HEK293T (cell line): ENCODE results near the gene MRPL27.

ENCODE experiments used
- CTCF ChIA-PET: fragments of 350-600 bp; formaldehyde crosslinking; extraction: SDS; loops from one replicate; lab custom pipeline; 2021; ENCODE audit warnings: antibody characterized with exemption, inconsistent platforms; lab: Yijun Ruan, JAX
- POLR2A ChIA-PET: fragments of 350-600 bp; formaldehyde crosslinking; extraction: SDS; loops from one replicate; lab custom pipeline; 2020; ENCODE audit warnings: antibody characterized with exemption, inconsistent platforms; lab: Yijun Ruan, JAX
- DNase-seq: peaks from one replicate; pipeline ENCODE4 v3.0.0; 2012; ENCODE audit warnings: mixed read lengths; ENCODE audit errors: extremely low spot score
- ARNT ChIP-seq: fragments of 450-650 bp; IDR thresholded peaks from 2 replicates; pipeline ENCODE4 v1.6.1; 2017; ENCODE audit warnings: mild to moderate bottlenecking
- BHLHE40 ChIP-seq: fragments of 450-650 bp; IDR thresholded peaks from 2 replicates; pipeline ENCODE4 v1.6.1; 2016; ENCODE audit warnings: mild to moderate bottlenecking, moderate library complexity, borderline replicate concordance
- CTBP1 ChIP-seq: fragments of 450-650 bp; IDR thresholded peaks from 2 replicates; pipeline ENCODE4 v1.6.1; 2016; ENCODE audit warnings: borderline replicate concordance
- ELF4 ChIP-seq: fragments of 450-650 bp; IDR thresholded peaks from 2 replicates; pipeline ENCODE4 v1.6.1; 2017; ENCODE audit warnings: antibody characterized with exemption
- FOXA1 ChIP-seq: fragments of 450-650 bp; IDR thresholded peaks from 2 replicates; pipeline ENCODE4 v1.6.1; 2016; ENCODE audit warnings: mild to moderate bottlenecking
- FOXK2 ChIP-seq: fragments of 450-650 bp; IDR thresholded peaks from 2 replicates; pipeline ENCODE4 v1.6.1; 2016; ENCODE audit warnings: mild to moderate bottlenecking
- FOXM1 ChIP-seq: fragments of 450-650 bp; IDR thresholded peaks from 2 replicates; pipeline ENCODE4 v1.6.1; 2017; ENCODE audit warnings: mild to moderate bottlenecking, borderline replicate concordance
- HDGF ChIP-seq: fragments of 450-650 bp; IDR thresholded peaks from 2 replicates; pipeline ENCODE4 v1.6.1; 2017; ENCODE audit warnings: antibody characterized with exemption, borderline replicate concordance
- L3MBTL2 ChIP-seq: fragments of 450-650 bp; conservative IDR thresholded peaks from 2 replicates; pipeline ENCODE4 v1.6.1; 2016; ENCODE audit warnings: mild to moderate bottlenecking
- LEF1 ChIP-seq: fragments of 450-650 bp; IDR thresholded peaks from 2 replicates; pipeline ENCODE4 v1.6.1; 2017; ENCODE audit warnings: mild to moderate bottlenecking, borderline replicate concordance
- NFRKB ChIP-seq: fragments of 450-650 bp; IDR thresholded peaks from 2 replicates; pipeline ENCODE4 v1.6.1; 2016; ENCODE audit warnings: mild to moderate bottlenecking, moderate library complexity
- PKNOX1 ChIP-seq: fragments of 450-650 bp; IDR thresholded peaks from 2 replicates; pipeline ENCODE4 v1.6.1; 2016
- SP1 ChIP-seq: fragments of 450-650 bp; IDR thresholded peaks from 2 replicates; pipeline ENCODE4 v1.6.1; 2017
- SUZ12 ChIP-seq: fragments of 450-650 bp; IDR thresholded peaks from 2 replicates; pipeline ENCODE4 v1.6.1; 2016; ENCODE audit warnings: mild to moderate bottlenecking
- TARDBP ChIP-seq: fragments of 450-650 bp; IDR thresholded peaks from 2 replicates; pipeline ENCODE4 v1.6.1; 2016
- ZNF384 ChIP-seq: fragments of 450-650 bp; IDR thresholded peaks from 2 replicates; pipeline ENCODE4 v1.6.1; 2016

Gene MRPL27

GRCh38 chr17:50331085-50331791 is 41.7 kb downstream of the MRPL27 start:
- ChIA-PET POLR2A (no interaction called here), CTCF (interaction anchor here (0.7 kb wide), 1 partner anchor 112 kb away, joined by 3 read pairs; no protein-coding TSS in a partner anchor)
- no peak for DNase-seq

GRCh38 chr17:50330151-50330775 is 42.7 kb downstream of the MRPL27 start:
- no peak for TF ChIP-seq FOXM1
- TF ChIP-seq LEF1 = no peak
- no peak for TF ChIP-seq SUZ12
- no peak for TF ChIP-seq BHLHE40
- no peak for TF ChIP-seq ZNF384
- TF ChIP-seq PKNOX1 = no peak
- TF ChIP-seq HDGF = no peak
- no peak for TF ChIP-seq ARNT
- no peak for TF ChIP-seq ELF4
- TF ChIP-seq FOXK2 = no peak
- TF ChIP-seq CTBP1 = no peak
- TF ChIP-seq FOXA1 = no peak
- no peak for TF ChIP-seq NFRKB
- no peak for TF ChIP-seq SP1
- no peak for TF ChIP-seq TARDBP
- TF ChIP-seq L3MBTL2 = no peak
- DNase-seq = no peak
- ChIA-PET CTCF (interaction anchor here (0.6 to 0.7 kb wide), 2 partner anchors 113 to 237 kb away, joined by 3 read pairs; no protein-coding TSS in a partner anchor), POLR2A (no interaction called here)

More at GRCh38 chr17:50331085-50331791, 41.7 kb downstream of the MRPL27 start:
- TF ChIP-seq L3MBTL2 (no peak), ZNF384 (no peak), FOXM1 (no peak), FOXA1 (no peak), NFRKB (no peak), BHLHE40 (no peak), LEF1 (no peak), SUZ12 (no peak), SP1 (no peak), HDGF (no peak), ARNT (no peak), FOXK2 (no peak), PKNOX1 (no peak), CTBP1 (no peak), ELF4 (no peak)

- TF ChIP-seq SUZ12 = no peak
- no peak for TF ChIP-seq ZNF384
- TF ChIP-seq FOXM1 = no peak
- TF ChIP-seq ELF4 = no peak
- no peak for TF ChIP-seq CTBP1
- TF ChIP-seq FOXA1 = no peak
- TF ChIP-seq LEF1 = no peak
- no peak for TF ChIP-seq TARDBP
- TF ChIP-seq L3MBTL2 = no peak
- no peak for TF ChIP-seq ARNT
- no peak for TF ChIP-seq NFRKB
- no peak for TF ChIP-seq PKNOX1
- TF ChIP-seq FOXK2 = no peak
- POLR2A ChIA-PET = no interaction called here
- DNase-seq = no peak
- CTCF ChIA-PET = no interaction called here
These were observed 43.3 kb downstream of the MRPL27 start for GRCh38 chr17:50329716-50330115.

- CTCF ChIA-PET = no interaction called here
- no peak for TF ChIP-seq TARDBP
- TF ChIP-seq ZNF384 = no peak
- TF ChIP-seq FOXA1 = no peak
- TF ChIP-seq HDGF = no peak
- TF ChIP-seq ELF4 = no peak
- TF ChIP-seq LEF1 = no peak
- no peak for TF ChIP-seq FOXM1
- POLR2A ChIA-PET = no interaction called here
- no peak for DNase-seq
These were observed 44.3 kb downstream of the MRPL27 start for GRCh38 chr17:50328363-50329325.

- POLR2A ChIA-PET = no interaction called here
- TF ChIP-seq CTBP1 (no peak), L3MBTL2 (no peak), PKNOX1 (no peak), ELF4 (no peak), BHLHE40 (no peak), SP1 (no peak), FOXM1 (no peak), SUZ12 (no peak), LEF1 (no peak), ZNF384 (no peak), TARDBP (no peak), FOXK2 (no peak), HDGF (no peak)
- DNase-seq = no peak
- CTCF ChIA-PET = no interaction called here
These were observed 46.1 kb downstream of the MRPL27 start for GRCh38 chr17:50326831-50327364.
